Stimulated activated CD8-positive, alpha-beta memory T cell treated with anti-CD3 and anti-CD28 coated beads, Interleukin-7, amount 100 ng/mL, for 1 hour (primary cell): Measurements from ENCODE around the gene UBXN6.

ENCODE experiments used
- DNase-seq, 2 donors: peaks; one replicate each; pipeline ENCODE4 v3.0.0-alpha.2; 2020; ENCODE audit warnings: low read depth in 2 of 2

UBXN6 gene

GRCh38 chr19:4403005-4403761 is 54.4 kb downstream of the UBXN6 start:
- no peak for DNase-seq

DNA sequence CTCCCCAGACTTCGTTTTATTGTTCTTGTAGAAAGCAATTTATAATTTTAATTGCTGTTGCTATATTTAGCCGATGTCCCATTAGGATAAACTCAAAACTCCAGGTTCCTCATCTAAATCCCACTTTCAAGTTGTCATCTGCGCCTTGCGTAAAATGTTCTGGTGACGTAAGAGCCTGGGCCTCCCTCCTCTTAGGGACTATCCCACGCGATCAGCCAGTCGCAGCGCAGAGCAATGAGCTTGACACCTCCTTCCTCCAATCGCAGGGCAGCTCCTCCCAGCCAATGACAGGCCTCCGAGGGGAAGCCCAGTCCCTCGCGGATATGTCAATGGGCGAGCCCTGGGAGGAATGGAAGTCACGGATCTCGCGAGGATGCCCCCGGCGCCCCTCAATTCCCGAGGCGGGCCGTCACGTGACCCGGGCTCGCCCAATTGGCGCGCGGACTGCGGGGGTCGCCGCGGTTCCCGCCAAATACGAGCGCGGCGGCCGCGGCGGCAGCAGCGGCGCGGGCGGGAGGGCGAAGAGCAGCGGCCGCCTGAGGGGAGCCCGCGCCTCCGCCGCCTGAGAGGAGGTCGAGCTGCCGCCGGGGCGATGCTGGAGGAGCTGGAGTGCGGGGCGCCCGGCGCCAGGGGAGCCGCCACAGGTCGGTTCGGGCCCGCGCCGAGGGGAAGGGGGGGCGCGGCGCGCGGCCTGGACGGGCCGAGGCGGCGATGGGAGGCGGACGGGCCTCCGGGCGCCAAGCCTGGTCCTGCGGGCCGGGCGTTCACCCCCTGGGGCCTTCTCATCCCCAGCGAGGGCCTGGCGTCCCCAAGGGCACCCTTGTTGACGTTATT is 55.2 kb downstream of the UBXN6 start, which contains the start of gene CHAF1A:
Gene CHAF1A (plus strand): TSS at position 470 of the 834 bp plus-strand sequence. CDS start 123 bp downstream, at position 593.
- DNase-seq, result peak; percentile 95 to 96

DNA sequence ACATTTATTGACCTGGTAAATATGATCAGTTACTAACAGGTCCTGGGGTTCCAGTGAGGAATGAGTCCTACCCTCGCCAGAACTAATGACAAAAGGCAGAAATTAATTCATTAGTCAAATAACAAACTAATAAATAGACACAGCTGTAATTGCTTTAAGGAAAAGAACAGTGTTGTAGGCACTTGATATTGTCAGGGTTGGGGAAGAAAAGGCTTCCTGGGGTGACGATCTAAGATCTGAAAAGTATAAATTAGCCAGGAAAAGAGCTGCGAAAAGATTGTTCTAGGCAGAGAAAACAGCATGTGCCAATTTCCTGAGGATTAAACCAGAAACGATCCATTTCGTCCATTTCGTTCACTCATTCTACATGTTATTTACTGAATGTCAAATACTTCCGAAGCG is 55.8 kb downstream of the UBXN6 start:
- DNase-seq, result no peak

DNA sequence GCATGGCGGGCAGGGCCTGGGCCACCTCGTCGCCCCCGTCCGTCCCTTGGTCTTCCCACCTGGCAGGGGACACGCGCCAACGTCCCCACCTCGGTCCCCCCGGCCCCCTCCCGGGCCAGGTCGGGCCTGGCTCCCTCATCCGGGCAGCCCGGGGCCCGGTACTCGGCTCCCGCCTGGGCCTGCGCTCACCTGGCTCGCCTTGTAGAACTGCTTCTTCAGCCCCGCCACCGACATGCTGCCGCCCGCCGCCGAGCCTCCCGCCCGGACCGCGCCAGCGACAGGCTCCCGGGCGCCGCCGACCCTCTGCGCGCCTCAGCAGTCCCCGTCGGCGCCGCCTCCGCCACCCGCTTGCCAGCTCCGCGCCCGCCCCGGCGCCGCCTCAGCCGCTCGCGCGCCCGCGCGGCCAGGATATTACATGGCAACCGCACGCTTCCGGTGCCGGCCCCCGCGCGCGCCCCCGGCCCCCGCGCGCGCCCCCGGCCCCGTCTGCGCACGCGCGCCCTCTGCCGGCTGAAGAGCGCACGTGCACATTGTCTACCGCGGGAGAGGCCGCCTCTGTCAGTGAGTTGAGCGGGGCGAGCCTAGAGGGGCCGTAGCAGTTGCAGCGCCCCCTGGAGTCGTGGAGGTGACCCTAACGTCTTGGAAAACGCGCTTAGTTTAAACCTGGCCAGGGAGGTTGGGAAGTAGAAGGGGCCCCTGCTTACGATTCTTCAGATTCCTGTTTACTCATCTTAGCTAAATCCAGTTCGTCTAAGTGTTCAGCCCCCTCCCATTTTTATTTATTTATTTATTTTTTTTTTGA is 57.3 kb downstream of the UBXN6 start, which contains the start of gene SH3GL1:
Gene SH3GL1 (minus strand): TSS at position 413 of the 802 bp plus-strand sequence. CDS start 179 bp downstream, at position 234.
- peak; percentile 87 to 89 for DNase-seq

- peak in 1 of 2 donors; percentile 10 for DNase-seq
Measured at GRCh38 chr19:4399812-4400134, 57.8 kb downstream of the UBXN6 start.

DNA sequence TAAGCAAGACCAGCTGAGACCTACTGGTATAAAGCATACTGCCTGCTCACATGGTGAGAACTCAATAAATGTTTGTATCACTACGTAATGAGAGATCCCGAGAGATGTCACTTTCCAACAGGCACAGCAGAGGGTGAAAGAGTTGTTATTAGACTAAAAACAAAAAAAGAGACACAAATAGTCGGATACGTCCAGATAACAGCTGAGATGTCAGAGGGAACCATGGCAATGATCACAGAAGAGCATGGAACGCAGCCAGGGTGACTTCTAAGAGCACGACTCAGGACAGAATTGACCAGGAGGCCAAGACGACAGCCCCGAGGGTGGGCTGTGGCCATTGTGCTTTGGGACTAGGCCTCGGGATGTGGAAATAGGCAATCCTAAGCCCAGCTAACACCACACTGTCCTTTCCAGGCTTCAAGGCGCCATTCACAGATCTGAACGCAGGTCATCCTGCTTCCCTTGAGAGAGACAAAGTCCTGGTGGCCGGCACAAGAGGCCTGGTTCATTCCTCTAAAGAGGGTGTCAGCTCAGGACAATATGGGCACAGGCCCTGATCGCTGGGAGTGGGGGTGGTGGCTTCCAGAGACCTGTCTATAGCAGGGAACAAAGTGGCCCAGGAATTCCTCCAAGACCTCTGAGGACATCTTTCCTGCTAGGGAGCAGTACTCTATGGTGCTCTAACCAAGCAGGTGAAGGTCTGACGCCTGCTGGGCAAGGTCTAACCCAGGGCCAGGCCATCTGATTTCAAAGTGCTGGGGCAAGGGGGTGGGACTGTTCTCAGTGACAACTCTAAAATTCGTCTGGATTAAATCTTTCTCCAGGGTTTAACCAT is 60.4 kb downstream of the UBXN6 start:
- no peak for DNase-seq
